Thyroid gland (tissue), 4 donors: ENCODE results near the gene SGPP2. TPM values are rescaled to one million over a fixed set of nuclear protein-coding genes. Genes with fewer than 3 reads are reported as not detected.

Source experiments
- DNase-seq, 2 donors: peaks; one replicate each; pipeline ENCODE4 v3.0.0-alpha.2; 2019
- H3K27ac ChIP-seq, 3 donors: fragments of 200-600 bp; sonication (generic); 1 replicate in 2 of 3; 2 replicates in 1 of 3; pipeline ENCODE4 v1.5.1; 2016 to 2019; ENCODE audit warnings: mild to moderate bottlenecking in 1 of 3, moderate library complexity in 1 of 3
- H3K27me3 ChIP-seq: fragments of 200-600 bp; sonication (generic); one replicate; pipeline ENCODE4 v1.5.1; 2019
- H3K36me3 ChIP-seq, 2 donors: fragments of 200-600 bp; sonication (generic); one replicate each; pipeline ENCODE4 v1.5.1; 2016 to 2019
- H3K4me1 ChIP-seq, 2 donors: fragments of 200-600 bp; sonication (generic); one replicate each; pipeline ENCODE4 v1.5.1; 2017 to 2019
- H3K4me3 ChIP-seq, 3 donors: fragments of 200-600 bp; sonication (generic); replicated peaks in 1 of 3; 1 replicate in 2 of 3; 2 replicates in 1 of 3; pipeline ENCODE4 v1.5.1; 2016; ENCODE audit warnings: mild to moderate bottlenecking in 1 of 3
- H3K9me3 ChIP-seq: fragments of 200-600 bp; sonication (generic); one replicate; pipeline ENCODE4 v1.5.1; 2017
- POLR2A ChIP-seq, 2 donors: fragments of 450-650 bp; IDR thresholded peaks; one replicate each; pipeline ENCODE4 v1.6.1; 2017; ENCODE audit warnings: antibody characterized with exemption in 2 of 2, mild to moderate bottlenecking in 2 of 2, moderate library complexity in 1 of 2
- WGBS, 2 donors: methylation state at CpG; one replicate each; pipeline ENCODE4 v1.1.5; 2017; 5-methylcytosine and 5-hydroxymethylcytosine counted together
- intact Hi-C: fragments of 100-400 bp; cut with DNase I; formaldehyde crosslinking; loops from one replicate; pipeline ENCODE4 v1.15.1; 2023
- total RNA-seq, 4 donors: library from RNA; depleted of rRNA; stranded (reverse); fragments of >200 nt; gene quantifications; one replicate each; pipeline ENCODE4 v1.2.3, GENCODE V29; 2016
- TF ChIP-seq, protein P1 (sequence below), 6 experiments: fragments of 200-600 bp in 3 of 6; fragments of 450-650 bp in 3 of 6; sonication (generic) in 3 of 6; IDR thresholded peaks; one replicate each; pipeline ENCODE4 v1.5.1; 2016 to 2019; ENCODE audit warnings: antibody characterized with exemption in 6 of 6, mild to moderate bottlenecking in 2 of 6, inconsistent platforms in 1 of 6, moderate library complexity in 1 of 6

The SGPP2 gene
- total RNA-seq, 4 donors from 2014 or later, result 33.7 to 53.7 (median 46.6) TPM

GRCh38 chr2:222418739-222419138 is 5.6 kb upstream of the SGPP2 start:
- DNase-seq, result no peak
- H3K4me1 ChIP-seq, result peaks cover 0 to 18% of the 10 kb centered on the region in 2 donors
- H3K27ac ChIP-seq, result peak overlapping the region in 1 of 3 donors; percentile 44
- no peaks in the 10 kb centered on the region for H3K27me3 ChIP-seq
- H3K9me3 ChIP-seq, result no peaks in the 10 kb centered on the region
- TF ChIP-seq, protein P1, sequence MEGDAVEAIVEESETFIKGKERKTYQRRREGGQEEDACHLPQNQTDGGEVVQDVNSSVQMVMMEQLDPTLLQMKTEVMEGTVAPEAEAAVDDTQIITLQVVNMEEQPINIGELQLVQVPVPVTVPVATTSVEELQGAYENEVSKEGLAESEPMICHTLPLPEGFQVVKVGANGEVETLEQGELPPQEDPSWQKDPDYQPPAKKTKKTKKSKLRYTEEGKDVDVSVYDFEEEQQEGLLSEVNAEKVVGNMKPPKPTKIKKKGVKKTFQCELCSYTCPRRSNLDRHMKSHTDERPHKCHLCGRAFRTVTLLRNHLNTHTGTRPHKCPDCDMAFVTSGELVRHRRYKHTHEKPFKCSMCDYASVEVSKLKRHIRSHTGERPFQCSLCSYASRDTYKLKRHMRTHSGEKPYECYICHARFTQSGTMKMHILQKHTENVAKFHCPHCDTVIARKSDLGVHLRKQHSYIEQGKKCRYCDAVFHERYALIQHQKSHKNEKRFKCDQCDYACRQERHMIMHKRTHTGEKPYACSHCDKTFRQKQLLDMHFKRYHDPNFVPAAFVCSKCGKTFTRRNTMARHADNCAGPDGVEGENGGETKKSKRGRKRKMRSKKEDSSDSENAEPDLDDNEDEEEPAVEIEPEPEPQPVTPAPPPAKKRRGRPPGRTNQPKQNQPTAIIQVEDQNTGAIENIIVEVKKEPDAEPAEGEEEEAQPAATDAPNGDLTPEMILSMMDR (IDR thresholded peaks at IDR 0.05), result no peak
- TF ChIP-seq POLR2A (IDR thresholded peaks at IDR 0.05), result no peak
- H3K4me3 ChIP-seq, result no peak overlapping the region
- intact Hi-C loops, result no loop called here
- no peaks in the 10 kb centered on the region for H3K36me3 ChIP-seq

DNA sequence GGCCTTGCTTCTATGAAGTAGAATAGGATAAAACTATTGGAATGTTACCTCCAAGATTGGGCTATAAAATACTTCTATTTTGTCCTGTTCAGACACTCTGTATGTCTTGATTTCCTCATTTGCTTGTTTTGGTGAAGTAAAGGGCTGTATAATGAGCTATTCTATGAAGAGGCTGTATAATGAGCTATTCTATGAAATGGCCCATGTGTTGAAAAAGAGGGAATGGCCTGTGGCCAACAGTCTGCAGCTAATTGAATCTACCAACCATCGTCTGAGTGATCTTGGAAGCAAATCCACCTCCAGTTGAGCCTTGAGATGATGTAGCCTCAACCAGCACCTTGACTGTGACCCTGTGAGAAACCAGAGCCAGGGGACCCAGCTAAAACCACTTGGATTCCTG is 3.8 kb upstream of the SGPP2 start:
- no peaks in the 10 kb centered on the region for H3K36me3 ChIP-seq
- no peak overlapping the region for H3K27ac ChIP-seq
- intact Hi-C loops, result no loop called here
- H3K9me3 ChIP-seq, result no peaks in the 10 kb centered on the region
- 26 to 71% methylated on average over 1 of the region's 1 CpG for WGBS, 2 donors
- no peak for TF ChIP-seq POLR2A (IDR thresholded peaks at IDR 0.05)
- TF ChIP-seq, protein P1 (IDR thresholded peaks at IDR 0.05), result no peak
- H3K27me3 ChIP-seq, result no peaks in the 10 kb centered on the region
- DNase-seq, result no peak
- H3K4me1 ChIP-seq, result peaks cover 0 to 18% of the 10 kb centered on the region in 2 donors
- no peak overlapping the region for H3K4me3 ChIP-seq

GRCh38 chr2:222421626-222422025 is 2.7 kb upstream of the SGPP2 start:
- H3K27ac ChIP-seq, result no peak overlapping the region
- H3K27me3 ChIP-seq, result no peaks in the 10 kb centered on the region
- no peaks in the 10 kb centered on the region for H3K36me3 ChIP-seq
- peaks cover 0 to 21% of the 10 kb centered on the region in 2 donors for H3K4me1 ChIP-seq
- intact Hi-C loops, result no loop called here
- TF ChIP-seq, protein P1 (IDR thresholded peaks at IDR 0.05), result no peak
- H3K4me3 ChIP-seq, result no peak overlapping the region
- no peak for DNase-seq
- no peaks in the 10 kb centered on the region for H3K9me3 ChIP-seq
- WGBS, 2 donors, result 90 to 95% methylated on average over 1 of the region's 1 CpG

DNA sequence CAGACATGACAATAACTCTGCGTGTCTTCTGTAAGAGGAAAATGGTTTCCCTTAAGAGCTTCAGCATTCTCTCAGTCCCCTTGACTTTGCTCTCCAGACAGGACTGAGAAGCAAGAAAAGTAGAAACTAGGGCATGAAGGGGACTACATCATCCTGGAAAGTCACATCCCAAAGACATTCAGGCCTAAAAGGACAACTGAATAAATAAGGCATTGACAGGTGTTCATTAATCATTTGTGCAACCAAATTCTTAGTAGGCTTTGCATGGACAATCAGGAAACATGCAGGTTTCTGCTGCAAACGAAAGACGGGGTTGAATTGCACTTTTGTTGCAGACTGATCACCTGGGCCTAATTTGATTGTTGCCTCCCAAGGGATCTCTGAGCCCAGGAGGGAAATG is 1.2 kb upstream of the SGPP2 start:
- no peak overlapping the region for H3K4me3 ChIP-seq
- no peaks in the 10 kb centered on the region for H3K9me3 ChIP-seq
- no peaks in the 10 kb centered on the region for H3K36me3 ChIP-seq
- H3K27me3 ChIP-seq, result no peaks in the 10 kb centered on the region
- intact Hi-C loops, result no loop called here
- H3K4me1 ChIP-seq, result peaks cover 7 to 20% of the 10 kb centered on the region in 2 donors
- TF ChIP-seq POLR2A (IDR thresholded peaks at IDR 0.05), result no peak
- TF ChIP-seq, protein P1 (IDR thresholded peaks at IDR 0.05), result no peak
- 60 to 72% methylated on average over 3 of the region's 3 CpGs for WGBS, 2 donors
- DNase-seq, result no peak
- peak overlapping the region in 2 of 3 donors; percentile 53 to 89 for H3K27ac ChIP-seq

DNA sequence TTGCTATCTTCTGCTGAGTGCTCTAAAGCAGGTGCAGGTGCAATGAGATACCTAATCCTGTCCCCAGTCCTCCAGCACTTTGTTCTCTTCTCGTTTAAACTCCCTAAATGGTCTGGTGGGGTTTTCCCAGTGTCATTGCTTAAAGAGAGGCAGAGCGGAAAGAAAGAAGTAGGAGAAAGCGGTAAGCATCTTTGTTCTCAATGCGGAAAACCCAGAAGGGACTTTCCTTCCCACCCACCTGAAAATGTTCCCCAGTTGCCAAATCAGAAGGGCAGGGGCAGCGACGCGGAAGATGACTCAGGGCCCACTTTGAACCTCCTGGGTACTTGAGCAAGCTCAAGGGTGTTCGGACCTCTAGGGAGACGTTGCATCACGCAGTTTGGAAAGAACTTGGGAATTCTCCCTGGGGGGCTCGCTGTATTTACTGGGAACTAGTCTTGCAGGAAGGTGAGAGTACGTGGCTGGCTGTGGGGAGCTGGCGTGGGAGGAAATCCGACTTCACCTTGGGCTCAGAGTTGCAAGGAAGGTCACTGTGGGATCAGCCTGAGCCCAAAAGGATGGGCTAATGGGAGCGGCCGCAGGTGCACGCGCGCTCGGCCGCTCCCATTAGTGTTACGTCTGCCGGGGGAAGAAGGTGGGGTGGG is 589 bp upstream of the SGPP2 start:
- Histone ChIP-seq H3K4me1 (peaks cover 7 to 21% of the 10 kb centered on the region in 2 donors), H3K4me3 (peak overlapping the region; percentile 14 to 55 (median 34)), H3K27me3 (no peaks in the 10 kb centered on the region), H3K9me3 (no peaks in the 10 kb centered on the region), H3K36me3 (no peaks in the 10 kb centered on the region), H3K27ac (peak overlapping the region; percentile 53 to 89 (median 74))
- 8% methylated on average over 22 to 23 of the region's 23 CpGs for WGBS, 2 donors
- intact Hi-C loops, result no loop called here
- TF ChIP-seq, protein P1 (IDR thresholded peaks at IDR 0.05), result no peak
- no peak for TF ChIP-seq POLR2A (IDR thresholded peaks at IDR 0.05)
- DNase-seq, result peak; percentile 79 to 80
